ENCODE measurements around the gene SEMA6A. TPM values are rescaled to one million over a fixed set of nuclear protein-coding genes. Genes with fewer than 3 reads are reported as not detected.

The SEMA6A gene
- total RNA-seq, 1 donor from 2014 or later: 2.6 TPM

DNA sequence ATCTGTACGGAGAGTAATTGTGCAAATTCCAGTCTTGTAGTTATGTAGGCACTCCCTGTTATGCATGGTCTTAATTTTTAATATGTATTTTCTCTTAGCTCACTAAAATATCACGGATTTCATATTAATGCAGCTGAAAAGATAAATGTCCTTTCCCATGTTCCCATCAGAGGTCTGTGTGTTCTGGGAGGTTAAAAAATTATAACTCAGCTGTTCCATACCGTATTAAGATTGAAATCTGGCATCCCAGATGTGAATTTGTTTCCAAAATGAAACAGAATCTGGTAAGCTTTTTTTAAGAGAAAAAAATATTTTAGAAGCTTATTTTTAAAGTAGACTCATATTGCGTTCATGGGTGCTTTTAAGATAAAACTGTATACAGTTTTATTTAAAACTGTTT is 44.3 kb downstream of the SEMA6A start:
- TF ChIP-seq CTCF (IDR thresholded peaks at IDR 0.05): no peak
- H3K9me3 Mint-ChIP-seq (ENCODE audit: unreplicated experiment): no peaks in the 10 kb centered on the region
- H3K27ac Mint-ChIP-seq (ENCODE audit: unreplicated experiment): no peak overlapping the region
- H3K4me3 Mint-ChIP-seq (ENCODE audit: unreplicated experiment): no peak overlapping the region
- DNase-seq (ENCODE audit: extremely low spot score, unreplicated experiment): no peak
- H3K36me3 Mint-ChIP-seq (ENCODE audit: unreplicated experiment): no peaks in the 10 kb centered on the region
- H3K4me1 Mint-ChIP-seq (ENCODE audit: unreplicated experiment): no peaks in the 10 kb centered on the region
- H3K27me3 Mint-ChIP-seq (ENCODE audit: unreplicated experiment): peaks cover 4% of the 10 kb centered on the region

- no peak overlapping the region for H3K27ac Mint-ChIP-seq (ENCODE audit: unreplicated experiment)
- no peak for DNase-seq (ENCODE audit: extremely low spot score, unreplicated experiment)
- H3K27me3 Mint-ChIP-seq (ENCODE audit: unreplicated experiment): peaks cover 4% of the 10 kb centered on the region
- no peaks in the 10 kb centered on the region for H3K9me3 Mint-ChIP-seq (ENCODE audit: unreplicated experiment)
- no peak for TF ChIP-seq CTCF (IDR thresholded peaks at IDR 0.05)
- H3K36me3 Mint-ChIP-seq (ENCODE audit: unreplicated experiment): no peaks in the 10 kb centered on the region
- H3K4me1 Mint-ChIP-seq (ENCODE audit: unreplicated experiment): no peaks in the 10 kb centered on the region
- H3K4me3 Mint-ChIP-seq (ENCODE audit: unreplicated experiment): no peak overlapping the region
Observed at GRCh38 chr5:116529615-116530014, 45.0 kb downstream of the SEMA6A start.

- Mint-ChIP-seq H3K27me3 (ENCODE audit: unreplicated experiment) (peaks cover 4% of the 10 kb centered on the region), H3K4me1 (ENCODE audit: unreplicated experiment) (no peaks in the 10 kb centered on the region), H3K36me3 (ENCODE audit: unreplicated experiment) (no peaks in the 10 kb centered on the region), H3K9me3 (ENCODE audit: unreplicated experiment) (no peaks in the 10 kb centered on the region), H3K27ac (ENCODE audit: unreplicated experiment) (no peak overlapping the region), H3K4me3 (ENCODE audit: unreplicated experiment) (no peak overlapping the region)
- DNase-seq (ENCODE audit: extremely low spot score, unreplicated experiment): no peak
- no peak for TF ChIP-seq CTCF (IDR thresholded peaks at IDR 0.05)
Observed at GRCh38 chr5:116528519-116529234, 45.9 kb downstream of the SEMA6A start.

DNA sequence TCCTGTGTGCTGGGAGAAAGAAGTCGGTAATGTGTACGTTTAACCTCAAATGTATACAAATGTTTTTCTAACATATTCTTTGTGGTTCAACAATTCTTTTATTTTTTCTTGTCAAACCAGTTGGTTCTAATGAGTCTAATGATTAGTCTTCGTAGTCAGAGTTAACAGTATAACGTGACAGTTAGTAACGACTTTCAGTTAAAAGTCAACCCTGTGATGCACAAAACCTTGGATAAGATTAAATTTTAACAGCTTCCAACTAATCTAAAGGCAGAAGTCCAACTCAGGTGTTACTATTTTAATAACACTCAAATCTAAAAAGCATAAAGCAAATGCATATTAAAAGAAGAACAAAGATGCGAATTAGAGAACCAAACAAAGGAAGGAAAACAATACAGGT is 47.0 kb downstream of the SEMA6A start:
- Mint-ChIP-seq H3K9me3 (ENCODE audit: unreplicated experiment) (no peaks in the 10 kb centered on the region), H3K36me3 (ENCODE audit: unreplicated experiment) (no peaks in the 10 kb centered on the region), H3K27me3 (ENCODE audit: unreplicated experiment) (peaks cover 4% of the 10 kb centered on the region), H3K4me3 (ENCODE audit: unreplicated experiment) (no peak overlapping the region), H3K4me1 (ENCODE audit: unreplicated experiment) (no peaks in the 10 kb centered on the region), H3K27ac (ENCODE audit: unreplicated experiment) (no peak overlapping the region)
- TF ChIP-seq CTCF (IDR thresholded peaks at IDR 0.05): no peak
- DNase-seq (ENCODE audit: extremely low spot score, unreplicated experiment): no peak

- TF ChIP-seq CTCF (IDR thresholded peaks at IDR 0.05): no peak
- DNase-seq (ENCODE audit: extremely low spot score, unreplicated experiment): no peak
- Mint-ChIP-seq H3K4me1 (ENCODE audit: unreplicated experiment) (no peaks in the 10 kb centered on the region), H3K36me3 (ENCODE audit: unreplicated experiment) (no peaks in the 10 kb centered on the region), H3K9me3 (ENCODE audit: unreplicated experiment) (no peaks in the 10 kb centered on the region), H3K27me3 (ENCODE audit: unreplicated experiment) (peaks cover 4% of the 10 kb centered on the region), H3K27ac (ENCODE audit: unreplicated experiment) (no peak overlapping the region), H3K4me3 (ENCODE audit: unreplicated experiment) (no peak overlapping the region)
Observed at GRCh38 chr5:116525674-116526073, 48.9 kb downstream of the SEMA6A start.

All from osteocyte (in vitro differentiated cells).